Peyer's patch (tissue), 4 donors: ENCODE measurements around the gene TMEM147.

Experiments
- POLR2A ChIP-seq, 2 donors: fragments of 450-650 bp; IDR thresholded peaks; one replicate each; pipeline ENCODE4 v1.5.1; 2017; ENCODE audit warnings: antibody characterized with exemption in 2 of 2, mild to moderate bottlenecking in 2 of 2, moderate library complexity in 2 of 2
- TF ChIP-seq, protein P1 (sequence below), 6 experiments: fragments of 450-650 bp in 4 of 6; fragments of 200-600 bp in 2 of 6; sonication (generic) in 1 of 6; IDR thresholded peaks; one replicate each; pipeline ENCODE4 v1.5.1; 2017 to 2019; ENCODE audit warnings: antibody characterized with exemption in 6 of 6, mild to moderate bottlenecking in 3 of 6, moderate library complexity in 1 of 6

DNA sequence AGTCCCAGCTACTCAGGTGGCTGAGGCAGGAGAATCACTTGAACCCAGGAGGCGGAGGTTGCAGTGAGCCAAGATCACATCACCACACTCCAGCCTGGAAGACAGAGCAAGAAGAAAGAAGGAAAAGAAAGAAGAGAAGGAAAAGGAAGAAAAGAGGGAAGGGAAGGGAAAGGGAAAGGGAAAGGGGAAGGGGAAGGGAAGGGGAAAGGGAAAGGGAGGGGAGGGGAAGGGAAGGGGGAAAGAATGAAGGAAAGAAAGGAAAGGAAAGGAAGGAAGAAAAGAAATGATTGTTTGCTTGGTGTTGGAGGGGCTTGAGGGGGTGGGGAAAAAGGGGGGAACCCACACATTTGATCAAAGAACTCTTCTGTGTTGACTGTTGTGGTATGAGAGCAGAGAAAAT, 50.5 kb downstream of the TMEM147 start:
- TF ChIP-seq, protein P1, sequence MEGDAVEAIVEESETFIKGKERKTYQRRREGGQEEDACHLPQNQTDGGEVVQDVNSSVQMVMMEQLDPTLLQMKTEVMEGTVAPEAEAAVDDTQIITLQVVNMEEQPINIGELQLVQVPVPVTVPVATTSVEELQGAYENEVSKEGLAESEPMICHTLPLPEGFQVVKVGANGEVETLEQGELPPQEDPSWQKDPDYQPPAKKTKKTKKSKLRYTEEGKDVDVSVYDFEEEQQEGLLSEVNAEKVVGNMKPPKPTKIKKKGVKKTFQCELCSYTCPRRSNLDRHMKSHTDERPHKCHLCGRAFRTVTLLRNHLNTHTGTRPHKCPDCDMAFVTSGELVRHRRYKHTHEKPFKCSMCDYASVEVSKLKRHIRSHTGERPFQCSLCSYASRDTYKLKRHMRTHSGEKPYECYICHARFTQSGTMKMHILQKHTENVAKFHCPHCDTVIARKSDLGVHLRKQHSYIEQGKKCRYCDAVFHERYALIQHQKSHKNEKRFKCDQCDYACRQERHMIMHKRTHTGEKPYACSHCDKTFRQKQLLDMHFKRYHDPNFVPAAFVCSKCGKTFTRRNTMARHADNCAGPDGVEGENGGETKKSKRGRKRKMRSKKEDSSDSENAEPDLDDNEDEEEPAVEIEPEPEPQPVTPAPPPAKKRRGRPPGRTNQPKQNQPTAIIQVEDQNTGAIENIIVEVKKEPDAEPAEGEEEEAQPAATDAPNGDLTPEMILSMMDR (IDR thresholded peaks at IDR 0.05) = no peak
- TF ChIP-seq POLR2A (IDR thresholded peaks at IDR 0.05) = no peak
